ENCODE results near the gene ZNF212.
A peak's percentile ranks its signal among the peaks of the same experiment; 100 is the strongest.
"Not testable (repeated sequence)": the region's sequence is repeated elsewhere in the genome, so short reads cannot be mapped to it uniquely, and the experiment has no call there.

The ZNF212 gene

GRCh38 chr7:149255174-149255573, 15.7 kb downstream of the ZNF212 start:
- no peak for DNase-seq

GRCh38 chr7:149256568-149256967, 17.1 kb downstream of the ZNF212 start:
- DNase-seq, result no peak

- no peak for DNase-seq
These were observed 17.7 kb downstream of the ZNF212 start for GRCh38 chr7:149257146-149257545.

GRCh38 chr7:149261316-149261828, 21.9 kb downstream of the ZNF212 start:
- DNase-seq, result no peak

GRCh38 chr7:149261829-149262617, 22.6 kb downstream of the ZNF212 start, which contains the start of gene ZNF783:
Gene ZNF783 (plus strand): TSS chr7:149262196. CDS start chr7:149262334, 138 bp downstream.
- DNase-seq, result peak; percentile 92

- no peak for DNase-seq
These were observed 27.0 kb downstream of the ZNF212 start for GRCh38 chr7:149266451-149266850.

GRCh38 chr7:149267733-149268132, 28.3 kb downstream of the ZNF212 start:
- no peak for DNase-seq

- DNase-seq, result not testable (repeated sequence)
These were observed 35.0 kb downstream of the ZNF212 start for GRCh38 chr7:149274424-149274823.

- no peak for DNase-seq
These were observed 38.4 kb downstream of the ZNF212 start for GRCh38 chr7:149277871-149278270.

GRCh38 chr7:149278396-149278795, 38.9 kb downstream of the ZNF212 start:
- DNase-seq, result no peak

GRCh38 chr7:149279111-149279743, 39.8 kb downstream of the ZNF212 start:
- no peak for DNase-seq

GRCh38 chr7:149280151-149280550, 40.7 kb downstream of the ZNF212 start:
- no peak for DNase-seq

GRCh38 chr7:149280661-149281507, 41.4 kb downstream of the ZNF212 start:
- no peak for DNase-seq

GRCh38 chr7:149281508-149282330, 42.3 kb downstream of the ZNF212 start:
- DNase-seq, result no peak

GRCh38 chr7:149282331-149282655, 42.8 kb downstream of the ZNF212 start:
- DNase-seq, result no peak

GRCh38 chr7:149283321-149283720, 43.9 kb downstream of the ZNF212 start:
- DNase-seq, result no peak

- DNase-seq, result no peak
These were observed 44.9 kb downstream of the ZNF212 start for GRCh38 chr7:149284343-149284742.

GRCh38 chr7:149284850-149285585, 45.6 kb downstream of the ZNF212 start:
- DNase-seq, result peak; percentile 3

GRCh38 chr7:149285603-149286002, 46.2 kb downstream of the ZNF212 start:
- DNase-seq, result no peak

- no peak for DNase-seq
These were observed 47.5 kb downstream of the ZNF212 start for GRCh38 chr7:149286811-149287400.

- DNase-seq, result no peak
These were observed 48.2 kb downstream of the ZNF212 start for GRCh38 chr7:149287622-149288021.
